Activated CD4-positive, alpha-beta T cell treated with anti-CD3 and anti-CD28 coated beads, Interleukin-2, amount 50 U/mL, for 1 hour (primary cell): Measurements from ENCODE around the gene TSR3.

Experiments
- DNase-seq: peaks from one replicate; pipeline ENCODE4 v3.0.0-alpha.2; 2020

TSR3 gene

DNA sequence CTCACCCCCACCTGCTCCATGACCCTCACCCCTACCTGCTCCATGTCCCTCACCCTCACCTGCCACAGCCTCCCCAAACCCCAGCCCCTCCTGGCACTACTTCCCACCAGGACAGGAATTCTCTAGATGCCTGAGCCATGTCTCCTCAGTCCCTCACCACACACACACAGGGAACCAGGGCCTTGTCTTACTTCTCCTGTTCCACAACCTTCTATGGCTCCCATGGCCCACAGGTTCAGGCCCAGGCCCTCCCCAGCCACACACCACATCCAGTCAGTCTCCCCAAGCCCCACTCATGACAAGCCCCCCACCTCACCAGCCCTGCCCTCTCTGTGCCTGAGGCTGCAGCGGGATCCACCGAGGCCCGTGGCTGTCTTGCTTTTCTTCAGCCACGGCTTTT, 45.3 kb downstream of the TSR3 start:
- DNase-seq, result no peak

GRCh38 chr16:1305823-1306222, 45.9 kb downstream of the TSR3 start:
- DNase-seq, result no peak

GRCh38 chr16:1301562-1301961, 50.1 kb downstream of the TSR3 start:
- no peak for DNase-seq

DNA sequence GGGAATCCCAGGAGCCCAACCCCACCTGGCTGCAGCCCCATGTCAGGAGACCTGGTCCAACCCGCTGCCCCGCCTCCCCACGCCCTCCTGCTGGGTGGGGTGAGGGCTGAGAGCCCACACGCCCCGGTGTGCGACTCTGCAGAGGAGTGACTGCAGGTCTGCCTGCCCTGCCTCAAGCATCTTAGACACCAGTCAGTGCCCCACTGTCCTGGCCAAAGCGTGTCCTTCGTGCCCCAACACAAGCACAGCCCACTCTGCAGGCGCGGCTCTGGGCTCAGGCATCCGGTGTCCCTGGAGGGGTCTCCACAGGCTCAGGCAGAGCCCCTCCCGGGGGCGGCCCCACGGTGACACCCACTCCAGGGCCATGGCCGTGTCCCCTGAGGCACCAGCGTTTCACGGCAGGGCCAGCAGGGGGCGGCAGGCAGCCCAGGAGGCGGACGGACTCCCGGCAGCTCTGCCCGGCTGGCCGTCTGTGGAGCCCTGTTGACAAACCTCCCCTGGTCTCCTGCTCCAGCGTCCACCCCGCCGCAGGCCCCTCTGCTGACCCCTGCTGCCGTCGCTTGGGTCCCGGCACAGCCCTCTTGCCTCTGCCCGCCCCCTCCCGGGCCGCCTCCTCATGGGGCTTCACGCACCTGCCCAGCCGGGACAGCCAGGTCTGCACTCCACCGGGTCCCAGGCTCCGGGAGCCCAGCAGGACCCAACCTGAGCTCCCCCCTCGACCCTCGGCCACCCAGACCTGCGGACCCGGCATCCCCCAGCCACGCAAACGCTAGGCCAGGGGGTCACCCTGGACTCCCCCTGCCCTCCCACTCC, 50.8 kb downstream of the TSR3 start:
- DNase-seq, result peak; percentile 71

DNA sequence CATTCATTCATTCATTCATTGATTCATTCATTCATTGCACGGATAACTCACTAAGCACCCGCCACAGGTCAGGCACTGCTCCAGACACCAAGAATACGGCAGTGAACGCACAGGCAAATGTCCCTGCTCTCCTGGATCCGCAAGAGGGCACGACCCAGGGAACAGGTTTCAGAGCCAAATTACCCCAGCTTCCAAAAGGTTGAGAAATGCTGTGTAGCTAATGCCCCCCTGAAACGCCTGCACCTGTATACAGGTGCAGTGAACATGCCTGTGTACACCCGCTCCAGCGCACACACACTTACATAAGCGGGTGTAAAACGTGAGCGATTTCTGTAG, 51.8 kb downstream of the TSR3 start:
- DNase-seq, result no peak
